GM12864 (cell line): Measurements from ENCODE around the gene ARHGAP8.

ENCODE experiments used
- DNase-seq: peaks from one replicate; pipeline ENCODE4 v3.0.0-alpha.2; 2011; ENCODE audit warnings: low read depth
- H3K4me3 ChIP-seq: 2 replicates; pipeline ENCODE4 v1.5.1; 2011; ENCODE audit warnings: mild to moderate bottlenecking, low read depth, low read length, control low read depth
- TF ChIP-seq, protein P1 (sequence below): IDR thresholded peaks from 2 replicates; pipeline ENCODE4 v1.5.1; 2011; ENCODE audit warnings: low read depth, mild to moderate bottlenecking, moderate library complexity, low read length, control low read depth, inconsistent platforms; ENCODE audit errors: missing control alignments

ARHGAP8 gene

DNA sequence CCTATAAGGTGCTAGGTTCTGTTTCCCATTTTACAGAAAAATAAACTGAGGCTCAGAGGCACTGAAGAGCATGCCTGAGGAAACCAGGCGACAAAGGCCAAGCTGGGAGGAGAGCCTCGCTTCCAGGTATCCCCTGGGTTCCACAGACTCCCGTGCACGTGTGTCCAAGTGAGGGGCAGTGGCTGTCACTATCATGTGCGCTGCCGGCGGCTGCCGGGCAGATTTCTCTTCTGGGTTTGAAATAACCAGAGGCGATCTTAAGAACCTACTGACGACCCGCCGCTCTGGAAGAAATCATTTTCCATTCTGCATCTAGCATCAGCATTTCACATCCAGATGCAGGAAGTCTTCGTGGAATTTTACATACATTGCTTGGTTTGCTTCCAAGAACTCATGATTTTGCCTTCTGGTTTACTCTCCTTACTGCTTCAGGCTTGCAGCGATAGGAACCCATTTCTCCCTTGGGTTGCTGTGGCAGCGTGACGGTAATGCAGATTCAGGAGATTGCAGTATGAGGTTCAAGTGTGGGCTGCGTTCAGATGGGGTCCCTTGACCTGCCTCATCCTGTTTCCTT, 28.6 kb downstream of the ARHGAP8 start:
- DNase-seq: no peak
- TF ChIP-seq, protein P1, sequence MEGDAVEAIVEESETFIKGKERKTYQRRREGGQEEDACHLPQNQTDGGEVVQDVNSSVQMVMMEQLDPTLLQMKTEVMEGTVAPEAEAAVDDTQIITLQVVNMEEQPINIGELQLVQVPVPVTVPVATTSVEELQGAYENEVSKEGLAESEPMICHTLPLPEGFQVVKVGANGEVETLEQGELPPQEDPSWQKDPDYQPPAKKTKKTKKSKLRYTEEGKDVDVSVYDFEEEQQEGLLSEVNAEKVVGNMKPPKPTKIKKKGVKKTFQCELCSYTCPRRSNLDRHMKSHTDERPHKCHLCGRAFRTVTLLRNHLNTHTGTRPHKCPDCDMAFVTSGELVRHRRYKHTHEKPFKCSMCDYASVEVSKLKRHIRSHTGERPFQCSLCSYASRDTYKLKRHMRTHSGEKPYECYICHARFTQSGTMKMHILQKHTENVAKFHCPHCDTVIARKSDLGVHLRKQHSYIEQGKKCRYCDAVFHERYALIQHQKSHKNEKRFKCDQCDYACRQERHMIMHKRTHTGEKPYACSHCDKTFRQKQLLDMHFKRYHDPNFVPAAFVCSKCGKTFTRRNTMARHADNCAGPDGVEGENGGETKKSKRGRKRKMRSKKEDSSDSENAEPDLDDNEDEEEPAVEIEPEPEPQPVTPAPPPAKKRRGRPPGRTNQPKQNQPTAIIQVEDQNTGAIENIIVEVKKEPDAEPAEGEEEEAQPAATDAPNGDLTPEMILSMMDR: no peak

DNA sequence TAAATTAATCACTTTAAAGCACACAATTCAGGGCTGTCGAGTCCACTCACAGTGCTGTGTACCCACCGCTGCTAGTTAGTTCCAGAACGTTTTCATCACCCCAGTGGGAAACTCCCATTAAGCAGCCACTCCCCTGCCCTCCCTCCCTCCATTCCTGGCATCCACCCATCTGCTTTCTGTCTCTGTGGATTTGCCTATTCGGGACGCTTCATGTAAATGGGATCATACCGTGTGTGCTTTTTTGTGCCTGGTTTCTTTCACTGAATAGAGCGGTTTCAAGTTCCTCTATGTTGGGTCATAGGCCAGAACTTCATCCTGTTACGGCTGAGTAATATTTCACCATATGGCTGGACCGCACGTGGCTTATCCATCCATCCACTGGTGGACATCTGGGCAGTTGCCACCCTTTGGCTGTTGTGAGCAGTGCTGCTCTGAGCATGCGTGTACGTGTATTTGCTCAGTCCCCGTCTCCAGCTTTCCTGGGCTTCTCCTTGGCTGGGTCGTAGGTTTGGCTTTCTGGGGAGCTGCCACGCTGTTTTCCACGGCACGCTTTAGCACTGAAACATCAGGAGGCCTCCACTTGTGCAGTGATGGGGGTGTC, 30.1 kb downstream of the ARHGAP8 start:
- TF ChIP-seq, protein P1: no peak
- no peak overlapping the region for H3K4me3 ChIP-seq
- DNase-seq: no peak

More for the DNA sequence above, 28.6 kb downstream of the ARHGAP8 start:
- no peak overlapping the region for H3K4me3 ChIP-seq

DNA sequence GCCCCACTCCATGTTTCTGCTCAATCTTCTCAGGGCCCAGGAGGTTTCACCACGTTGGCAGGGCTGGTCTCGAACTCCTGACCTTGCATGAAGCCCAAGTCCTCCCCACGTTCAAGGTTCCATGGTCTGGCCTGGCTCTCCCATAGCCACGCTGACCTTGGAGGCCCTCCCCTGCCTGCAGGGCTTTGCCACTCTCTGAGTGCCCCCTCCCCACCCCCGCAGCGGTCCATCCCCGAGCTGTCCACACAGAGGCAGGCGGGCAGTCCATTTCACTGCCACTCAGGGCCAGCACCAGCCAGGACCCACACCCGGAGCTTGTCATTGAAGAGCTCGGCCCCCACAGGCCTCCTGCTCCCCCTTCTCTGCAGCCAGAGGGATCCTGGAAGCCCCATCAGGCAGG, 30.7 kb downstream of the ARHGAP8 start:
- TF ChIP-seq, protein P1: no peak
- no peak for DNase-seq
- no peak overlapping the region for H3K4me3 ChIP-seq

DNA sequence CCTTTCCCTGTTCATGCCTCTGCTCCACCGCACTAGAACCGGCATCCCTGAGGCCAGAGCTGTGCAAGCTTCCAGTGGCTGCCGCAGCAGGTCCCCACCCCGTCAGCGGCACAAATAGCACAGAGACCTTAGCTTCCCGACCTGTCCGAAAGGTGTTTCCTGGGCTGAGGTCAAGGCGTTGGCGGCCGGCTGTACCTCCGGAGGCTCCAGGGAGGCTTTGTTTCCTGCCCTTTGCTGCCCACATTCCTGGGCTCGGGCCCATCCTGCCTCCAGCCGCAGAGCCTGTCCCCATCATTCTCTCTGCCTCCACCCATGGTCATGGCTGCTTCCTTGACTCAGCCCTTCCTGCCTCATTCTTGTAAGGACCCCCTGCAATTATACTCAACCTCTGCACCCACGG, 31.2 kb downstream of the ARHGAP8 start:
- no peak for DNase-seq
- H3K4me3 ChIP-seq: no peak overlapping the region
- TF ChIP-seq, protein P1: no peak

DNA sequence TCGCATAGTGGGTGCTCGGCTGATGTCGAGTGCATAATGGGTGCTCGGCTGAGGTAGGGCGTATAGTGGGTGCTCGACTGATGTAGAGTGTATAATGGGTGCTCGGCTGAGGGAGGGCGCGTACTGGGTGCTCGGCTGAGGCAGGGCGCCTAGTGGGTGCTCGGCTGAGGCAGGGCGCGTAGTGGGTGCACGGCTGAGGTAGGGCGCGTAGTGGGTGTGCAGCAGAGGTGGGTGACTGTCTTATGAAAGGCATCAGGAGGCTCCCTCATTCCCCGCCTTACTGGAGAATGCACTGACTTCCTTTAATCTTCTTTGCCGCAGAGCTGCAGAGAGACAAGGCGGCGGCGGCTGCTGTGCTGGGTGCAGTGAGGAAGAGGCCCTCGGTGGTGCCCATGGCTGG, 33.8 kb downstream of the ARHGAP8 start:
- no peak overlapping the region for H3K4me3 ChIP-seq
- TF ChIP-seq, protein P1: no peak

DNA sequence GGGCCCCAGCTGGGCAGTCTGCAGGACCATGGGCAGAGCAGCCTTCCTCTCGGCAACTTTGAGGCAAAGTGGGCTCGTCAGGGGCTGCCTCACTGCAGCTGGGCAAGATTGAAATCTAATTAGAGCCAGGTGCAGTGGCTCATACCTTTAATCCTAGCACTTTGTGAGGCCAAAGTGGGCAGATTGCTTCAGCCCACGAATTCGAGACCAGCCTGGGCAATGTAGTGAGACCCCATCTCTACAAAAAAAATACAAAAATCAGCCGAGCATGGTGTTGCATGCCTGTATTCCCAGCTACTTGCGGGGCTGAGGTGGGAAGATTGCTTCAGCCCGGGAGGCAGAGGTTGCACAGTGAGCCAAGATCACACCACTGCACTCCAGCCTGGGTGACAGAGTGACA, 34.2 kb downstream of the ARHGAP8 start:
- H3K4me3 ChIP-seq: no peak overlapping the region
- TF ChIP-seq, protein P1: no peak
- no peak for DNase-seq

More for the DNA sequence above, 33.8 kb downstream of the ARHGAP8 start:
- no peak for DNase-seq

DNA sequence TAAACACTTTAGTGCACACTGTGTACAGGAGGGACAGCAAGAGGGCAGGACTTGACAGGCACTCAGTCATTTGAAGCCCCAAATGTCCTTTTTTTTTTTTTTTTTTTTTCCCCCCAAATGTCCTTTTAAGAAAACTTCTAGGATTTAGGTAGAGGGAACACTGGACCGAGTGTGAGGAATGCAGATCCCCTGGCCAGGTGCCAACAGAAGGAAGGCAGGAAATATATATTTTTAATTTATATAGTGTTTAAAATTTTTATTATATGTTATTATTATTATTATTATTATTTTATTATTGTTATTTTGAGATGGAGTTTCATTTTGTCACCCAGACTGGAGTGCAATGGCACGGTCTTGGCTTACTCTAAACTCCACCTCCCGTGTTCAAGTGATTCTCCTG, 35.5 kb downstream of the ARHGAP8 start:
- DNase-seq: no peak
- TF ChIP-seq, protein P1: no peak
- H3K4me3 ChIP-seq: no peak overlapping the region
